GM12878 (cell line): ENCODE results near the gene KLF9. TPM values are rescaled to one million over a fixed set of nuclear protein-coding genes. Genes with fewer than 3 reads are reported as not detected.

Source experiments
- ASH2L ChIP-seq: fragments of 300-600, 200-600 bp; sonication (generic); IDR thresholded peaks from 2 replicates; pipeline ENCODE4 v1.6.1; 2017; ENCODE audit warnings: low read depth, mild to moderate bottlenecking, borderline replicate concordance
- HCFC1 ChIP-seq: fragments of 150-350 bp; IDR thresholded peaks from 2 replicates; pipeline ENCODE4 v1.6.1; 2014; ENCODE audit warnings: low read length
- MEF2A ChIP-seq: IDR thresholded peaks from 2 replicates; pipeline ENCODE4 v1.6.1; 2011; ENCODE audit warnings: low read depth, mild to moderate bottlenecking, low read length, moderate library complexity; ENCODE audit not compliant: insufficient read depth
- MEF2B ChIP-seq: fragments of 450-650 bp; IDR thresholded peaks from 2 replicates; pipeline ENCODE4 v1.6.1; 2018; ENCODE audit warnings: mild to moderate bottlenecking, moderate library complexity; ENCODE audit not compliant: partially characterized antibody, poor library complexity, severe bottlenecking
- RAD51 ChIP-seq: fragments of 450-650 bp; IDR thresholded peaks from 2 replicates; pipeline ENCODE4 v1.6.1; 2016; ENCODE audit warnings: moderate library complexity, mild to moderate bottlenecking, inconsistent platforms
- RB1 ChIP-seq: fragments of 450-650 bp; formaldehyde crosslinking; IDR thresholded peaks from 2 replicates; pipeline ENCODE4 v1.6.1; 2017; ENCODE audit warnings: mild to moderate bottlenecking, borderline replicate concordance
- SIN3A ChIP-seq: IDR thresholded peaks from 2 replicates; pipeline ENCODE4 v1.6.1; 2012; ENCODE audit warnings: low read depth, low read length, improper control_type of control experiment
- SMC3 ChIP-seq: IDR thresholded peaks from 2 replicates; pipeline ENCODE4 v1.6.1; 2011; ENCODE audit warnings: low read length, improper control_type of control experiment, borderline replicate concordance
- polyA plus RNA-seq, 11 experiments: library from polyadenylated mRNA; depleted of rRNA in 4 of 11; unstranded in 6 of 11; stranded (reverse) in 5 of 11; fragments of >200 nt; fragmentation: Nextera tagmentation in 4 of 11; fragmentation: Illumina TruSeq in 1 of 11; extraction: Ambion mirVana in 4 of 11; extraction: Trizol in 1 of 11; gene quantifications; 1 replicate in 1 of 11; 2 replicates in 10 of 11; pipeline versions ENCODE4 v1.2.1 to v1.2.3, GENCODE V29; 2011 to 2016; ENCODE audit warnings: inconsistent platforms in 2 of 11, missing spikeins in 2 of 11, low read depth in 1 of 11
- total RNA-seq, 4 experiments: library from RNA; depleted of rRNA in 3 of 4; stranded (reverse); fragments of >200 nt in 3 of 4; fragmentation: Illumina TruSeq in 1 of 4; extraction: Trizol in 1 of 4; gene quantifications; 2 replicates each; pipeline versions ENCODE4 v1.2.1 to v1.2.3, GENCODE V29; 2013 to 2021
- TF ChIP-seq, protein P1 (sequence below): fragments of 450-650 bp; IDR thresholded peaks from 2 replicates; pipeline ENCODE4 v1.6.1; 2016; ENCODE audit warnings: mild to moderate bottlenecking
- TF ChIP-seq, protein P2 (sequence below), 3 experiments: IDR thresholded peaks in 2 of 3; conservative IDR thresholded peaks in 1 of 3; 2 replicates each; pipeline ENCODE4 v1.5.1; 2011; ENCODE audit warnings: low read depth in 3 of 3, low read length in 3 of 3, mild to moderate bottlenecking in 3 of 3, control low read depth in 2 of 3, moderate library complexity in 2 of 3, inconsistent platforms in 1 of 3, mixed read lengths in 1 of 3; ENCODE audit not compliant: control insufficient read depth in 2 of 3, insufficient read depth in 1 of 3; ENCODE audit errors: extremely low read depth in 1 of 3
- TF ChIP-seq, protein P3 (sequence below): fragments of 450-650 bp; IDR thresholded peaks from 2 replicates; pipeline ENCODE4 v1.6.1; 2017; ENCODE audit warnings: mild to moderate bottlenecking, low read depth, inconsistent platforms; ENCODE audit not compliant: poor library complexity, severe bottlenecking
- TF ChIP-seq, protein P4 (sequence below): IDR thresholded peaks from 2 replicates; pipeline ENCODE4 v1.6.1; 2012; ENCODE audit warnings: low read length, inconsistent platforms
- TF ChIP-seq, protein P5 (sequence below): fragments of 450-650 bp; formaldehyde crosslinking; IDR thresholded peaks from 2 replicates; pipeline ENCODE4 v1.4.0; 2020; ENCODE audit warnings: mild to moderate bottlenecking, moderate library complexity
- TF ChIP-seq, protein P6 (sequence below): fragments of 450-650 bp; IDR thresholded peaks from 2 replicates; pipeline ENCODE4 v1.6.1; 2017; ENCODE audit warnings: low read depth, mild to moderate bottlenecking, moderate library complexity

KLF9 gene
- total and polyA plus RNA-seq, 10 of the 15 experiments (the other 5 are each of a cell fraction or from before 2014, with no cell fraction given): 0.09 to 0.96 (median 0.83) TPM

DNA sequence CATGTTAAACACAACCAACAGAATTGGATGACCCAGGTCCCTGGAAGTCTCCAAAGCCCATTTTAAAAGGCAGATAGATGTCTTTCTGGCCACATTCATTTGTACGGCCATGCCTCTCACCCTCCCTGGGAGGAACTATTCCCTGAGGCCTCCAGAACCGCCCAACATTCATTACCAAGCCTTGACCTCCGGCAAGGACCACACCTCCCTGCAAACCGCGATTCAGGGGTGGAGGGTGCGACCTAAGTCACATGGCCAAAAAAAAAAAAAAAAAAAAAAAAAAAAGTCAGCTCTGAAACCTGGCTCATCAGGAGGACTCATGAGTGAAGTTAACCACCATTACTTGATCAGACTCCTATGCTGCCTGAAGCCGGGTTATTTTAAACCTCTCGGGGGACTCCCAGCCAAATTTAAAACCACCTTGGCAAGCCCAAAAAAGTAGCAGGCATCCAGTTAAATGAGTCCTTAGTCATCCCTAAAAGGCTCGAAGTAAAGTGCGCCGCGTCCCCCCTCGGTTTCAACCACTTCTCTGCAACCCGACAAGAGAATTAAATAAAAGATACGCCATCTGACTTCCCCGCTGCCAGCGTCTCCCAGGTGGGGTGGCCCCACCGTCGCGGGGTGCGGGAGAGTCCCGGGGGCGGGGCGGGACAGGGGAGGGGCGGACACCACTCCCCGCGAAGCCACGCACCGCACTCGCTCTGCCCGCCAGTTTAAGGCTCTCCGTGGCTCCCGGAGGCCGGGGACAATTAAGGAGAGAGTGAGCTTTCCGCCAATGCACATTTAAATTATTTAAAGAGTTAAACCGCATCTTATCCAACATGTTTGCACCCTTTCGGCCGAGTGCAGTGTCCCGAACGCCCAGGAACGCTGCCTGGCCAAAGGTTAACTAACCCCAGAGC lies 2.3 kb downstream of the KLF9 start (continued):
- TF ChIP-seq, protein P1, sequence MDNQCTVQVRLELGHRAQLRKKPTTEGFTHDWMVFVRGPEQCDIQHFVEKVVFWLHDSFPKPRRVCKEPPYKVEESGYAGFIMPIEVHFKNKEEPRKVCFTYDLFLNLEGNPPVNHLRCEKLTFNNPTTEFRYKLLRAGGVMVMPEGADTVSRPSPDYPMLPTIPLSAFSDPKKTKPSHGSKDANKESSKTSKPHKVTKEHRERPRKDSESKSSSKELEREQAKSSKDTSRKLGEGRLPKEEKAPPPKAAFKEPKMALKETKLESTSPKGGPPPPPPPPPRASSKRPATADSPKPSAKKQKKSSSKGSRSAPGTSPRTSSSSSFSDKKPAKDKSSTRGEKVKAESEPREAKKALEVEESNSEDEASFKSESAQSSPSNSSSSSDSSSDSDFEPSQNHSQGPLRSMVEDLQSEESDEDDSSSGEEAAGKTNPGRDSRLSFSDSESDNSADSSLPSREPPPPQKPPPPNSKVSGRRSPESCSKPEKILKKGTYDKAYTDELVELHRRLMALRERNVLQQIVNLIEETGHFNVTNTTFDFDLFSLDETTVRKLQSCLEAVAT: peak; percentile 80
- 0 out of 2 replicates have a peak, but pooled peaks have one; percentile 46 for TF ChIP-seq MEF2A
- TF ChIP-seq, protein P2, sequence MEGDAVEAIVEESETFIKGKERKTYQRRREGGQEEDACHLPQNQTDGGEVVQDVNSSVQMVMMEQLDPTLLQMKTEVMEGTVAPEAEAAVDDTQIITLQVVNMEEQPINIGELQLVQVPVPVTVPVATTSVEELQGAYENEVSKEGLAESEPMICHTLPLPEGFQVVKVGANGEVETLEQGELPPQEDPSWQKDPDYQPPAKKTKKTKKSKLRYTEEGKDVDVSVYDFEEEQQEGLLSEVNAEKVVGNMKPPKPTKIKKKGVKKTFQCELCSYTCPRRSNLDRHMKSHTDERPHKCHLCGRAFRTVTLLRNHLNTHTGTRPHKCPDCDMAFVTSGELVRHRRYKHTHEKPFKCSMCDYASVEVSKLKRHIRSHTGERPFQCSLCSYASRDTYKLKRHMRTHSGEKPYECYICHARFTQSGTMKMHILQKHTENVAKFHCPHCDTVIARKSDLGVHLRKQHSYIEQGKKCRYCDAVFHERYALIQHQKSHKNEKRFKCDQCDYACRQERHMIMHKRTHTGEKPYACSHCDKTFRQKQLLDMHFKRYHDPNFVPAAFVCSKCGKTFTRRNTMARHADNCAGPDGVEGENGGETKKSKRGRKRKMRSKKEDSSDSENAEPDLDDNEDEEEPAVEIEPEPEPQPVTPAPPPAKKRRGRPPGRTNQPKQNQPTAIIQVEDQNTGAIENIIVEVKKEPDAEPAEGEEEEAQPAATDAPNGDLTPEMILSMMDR (IDR thresholded peaks at IDR 0.05 in 2 of 3, conservative IDR thresholded peaks at IDR 0.05 in 1 of 3; ENCODE audit: control insufficient read depth in 2 of 3, extremely low read depth in 1 of 3, insufficient read depth in 1 of 3, low read depth in 3 of 3, low read length in 3 of 3): no peak
- TF ChIP-seq, protein P3, sequence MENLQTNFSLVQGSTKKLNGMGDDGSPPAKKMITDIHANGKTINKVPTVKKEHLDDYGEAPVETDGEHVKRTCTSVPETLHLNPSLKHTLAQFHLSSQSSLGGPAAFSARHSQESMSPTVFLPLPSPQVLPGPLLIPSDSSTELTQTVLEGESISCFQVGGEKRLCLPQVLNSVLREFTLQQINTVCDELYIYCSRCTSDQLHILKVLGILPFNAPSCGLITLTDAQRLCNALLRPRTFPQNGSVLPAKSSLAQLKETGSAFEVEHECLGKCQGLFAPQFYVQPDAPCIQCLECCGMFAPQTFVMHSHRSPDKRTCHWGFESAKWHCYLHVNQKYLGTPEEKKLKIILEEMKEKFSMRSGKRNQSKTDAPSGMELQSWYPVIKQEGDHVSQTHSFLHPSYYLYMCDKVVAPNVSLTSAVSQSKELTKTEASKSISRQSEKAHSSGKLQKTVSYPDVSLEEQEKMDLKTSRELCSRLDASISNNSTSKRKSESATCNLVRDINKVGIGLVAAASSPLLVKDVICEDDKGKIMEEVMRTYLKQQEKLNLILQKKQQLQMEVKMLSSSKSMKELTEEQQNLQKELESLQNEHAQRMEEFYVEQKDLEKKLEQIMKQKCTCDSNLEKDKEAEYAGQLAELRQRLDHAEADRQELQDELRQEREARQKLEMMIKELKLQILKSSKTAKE: peak; percentile 61
- peak; percentile 56; the same call in 1 of the 2 replicates for TF ChIP-seq RAD51
- TF ChIP-seq SMC3: no peak
- TF ChIP-seq HCFC1: no peak
- TF ChIP-seq, protein P4, sequence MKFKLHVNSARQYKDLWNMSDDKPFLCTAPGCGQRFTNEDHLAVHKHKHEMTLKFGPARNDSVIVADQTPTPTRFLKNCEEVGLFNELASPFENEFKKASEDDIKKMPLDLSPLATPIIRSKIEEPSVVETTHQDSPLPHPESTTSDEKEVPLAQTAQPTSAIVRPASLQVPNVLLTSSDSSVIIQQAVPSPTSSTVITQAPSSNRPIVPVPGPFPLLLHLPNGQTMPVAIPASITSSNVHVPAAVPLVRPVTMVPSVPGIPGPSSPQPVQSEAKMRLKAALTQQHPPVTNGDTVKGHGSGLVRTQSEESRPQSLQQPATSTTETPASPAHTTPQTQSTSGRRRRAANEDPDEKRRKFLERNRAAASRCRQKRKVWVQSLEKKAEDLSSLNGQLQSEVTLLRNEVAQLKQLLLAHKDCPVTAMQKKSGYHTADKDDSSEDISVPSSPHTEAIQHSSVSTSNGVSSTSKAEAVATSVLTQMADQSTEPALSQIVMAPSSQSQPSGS: no peak
- no peak for TF ChIP-seq ASH2L
- TF ChIP-seq MEF2B: peak; percentile 26
- TF ChIP-seq, protein P5, sequence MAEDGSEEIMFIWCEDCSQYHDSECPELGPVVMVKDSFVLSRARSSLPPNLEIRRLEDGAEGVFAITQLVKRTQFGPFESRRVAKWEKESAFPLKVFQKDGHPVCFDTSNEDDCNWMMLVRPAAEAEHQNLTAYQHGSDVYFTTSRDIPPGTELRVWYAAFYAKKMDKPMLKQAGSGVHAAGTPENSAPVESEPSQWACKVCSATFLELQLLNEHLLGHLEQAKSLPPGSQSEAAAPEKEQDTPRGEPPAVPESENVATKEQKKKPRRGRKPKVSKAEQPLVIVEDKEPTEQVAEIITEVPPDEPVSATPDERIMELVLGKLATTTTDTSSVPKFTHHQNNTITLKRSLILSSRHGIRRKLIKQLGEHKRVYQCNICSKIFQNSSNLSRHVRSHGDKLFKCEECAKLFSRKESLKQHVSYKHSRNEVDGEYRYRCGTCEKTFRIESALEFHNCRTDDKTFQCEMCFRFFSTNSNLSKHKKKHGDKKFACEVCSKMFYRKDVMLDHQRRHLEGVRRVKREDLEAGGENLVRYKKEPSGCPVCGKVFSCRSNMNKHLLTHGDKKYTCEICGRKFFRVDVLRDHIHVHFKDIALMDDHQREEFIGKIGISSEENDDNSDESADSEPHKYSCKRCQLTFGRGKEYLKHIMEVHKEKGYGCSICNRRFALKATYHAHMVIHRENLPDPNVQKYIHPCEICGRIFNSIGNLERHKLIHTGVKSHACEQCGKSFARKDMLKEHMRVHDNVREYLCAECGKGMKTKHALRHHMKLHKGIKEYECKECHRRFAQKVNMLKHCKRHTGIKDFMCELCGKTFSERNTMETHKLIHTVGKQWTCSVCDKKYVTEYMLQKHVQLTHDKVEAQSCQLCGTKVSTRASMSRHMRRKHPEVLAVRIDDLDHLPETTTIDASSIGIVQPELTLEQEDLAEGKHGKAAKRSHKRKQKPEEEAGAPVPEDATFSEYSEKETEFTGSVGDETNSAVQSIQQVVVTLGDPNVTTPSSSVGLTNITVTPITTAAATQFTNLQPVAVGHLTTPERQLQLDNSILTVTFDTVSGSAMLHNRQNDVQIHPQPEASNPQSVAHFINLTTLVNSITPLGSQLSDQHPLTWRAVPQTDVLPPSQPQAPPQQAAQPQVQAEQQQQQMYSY: no peak
- TF ChIP-seq RB1: no peak
- TF ChIP-seq, protein P6, sequence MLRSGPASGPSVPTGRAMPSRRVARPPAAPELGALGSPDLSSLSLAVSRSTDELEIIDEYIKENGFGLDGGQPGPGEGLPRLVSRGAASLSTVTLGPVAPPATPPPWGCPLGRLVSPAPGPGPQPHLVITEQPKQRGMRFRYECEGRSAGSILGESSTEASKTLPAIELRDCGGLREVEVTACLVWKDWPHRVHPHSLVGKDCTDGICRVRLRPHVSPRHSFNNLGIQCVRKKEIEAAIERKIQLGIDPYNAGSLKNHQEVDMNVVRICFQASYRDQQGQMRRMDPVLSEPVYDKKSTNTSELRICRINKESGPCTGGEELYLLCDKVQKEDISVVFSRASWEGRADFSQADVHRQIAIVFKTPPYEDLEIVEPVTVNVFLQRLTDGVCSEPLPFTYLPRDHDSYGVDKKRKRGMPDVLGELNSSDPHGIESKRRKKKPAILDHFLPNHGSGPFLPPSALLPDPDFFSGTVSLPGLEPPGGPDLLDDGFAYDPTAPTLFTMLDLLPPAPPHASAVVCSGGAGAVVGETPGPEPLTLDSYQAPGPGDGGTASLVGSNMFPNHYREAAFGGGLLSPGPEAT: 0 out of 2 replicates have a peak, but pooled peaks have one; percentile 39
- TF ChIP-seq SIN3A: no peak
